ENCODE results near the gene CEP72.

Gene CEP72

DNA sequence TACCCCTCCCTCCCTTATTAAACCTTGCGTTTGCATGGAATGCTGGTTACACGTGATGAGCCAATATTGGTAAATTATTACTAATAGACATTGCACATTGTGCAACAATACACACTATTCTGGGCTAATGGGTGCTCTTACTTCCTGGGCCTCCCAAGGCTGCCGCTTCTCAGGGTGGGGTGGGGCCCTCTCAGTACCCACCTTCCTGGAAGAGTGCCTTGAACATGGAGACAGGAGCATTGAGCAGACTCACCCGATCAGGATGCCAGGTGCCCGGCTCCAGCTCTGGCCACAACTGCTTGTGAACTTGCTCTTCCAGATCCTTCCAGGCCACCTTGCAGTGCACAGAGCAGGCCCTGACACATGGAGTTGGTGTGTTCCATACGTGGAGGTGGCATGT lies 24.7 kb upstream of the CEP72 start:
- TF ChIP-seq, protein P1, sequence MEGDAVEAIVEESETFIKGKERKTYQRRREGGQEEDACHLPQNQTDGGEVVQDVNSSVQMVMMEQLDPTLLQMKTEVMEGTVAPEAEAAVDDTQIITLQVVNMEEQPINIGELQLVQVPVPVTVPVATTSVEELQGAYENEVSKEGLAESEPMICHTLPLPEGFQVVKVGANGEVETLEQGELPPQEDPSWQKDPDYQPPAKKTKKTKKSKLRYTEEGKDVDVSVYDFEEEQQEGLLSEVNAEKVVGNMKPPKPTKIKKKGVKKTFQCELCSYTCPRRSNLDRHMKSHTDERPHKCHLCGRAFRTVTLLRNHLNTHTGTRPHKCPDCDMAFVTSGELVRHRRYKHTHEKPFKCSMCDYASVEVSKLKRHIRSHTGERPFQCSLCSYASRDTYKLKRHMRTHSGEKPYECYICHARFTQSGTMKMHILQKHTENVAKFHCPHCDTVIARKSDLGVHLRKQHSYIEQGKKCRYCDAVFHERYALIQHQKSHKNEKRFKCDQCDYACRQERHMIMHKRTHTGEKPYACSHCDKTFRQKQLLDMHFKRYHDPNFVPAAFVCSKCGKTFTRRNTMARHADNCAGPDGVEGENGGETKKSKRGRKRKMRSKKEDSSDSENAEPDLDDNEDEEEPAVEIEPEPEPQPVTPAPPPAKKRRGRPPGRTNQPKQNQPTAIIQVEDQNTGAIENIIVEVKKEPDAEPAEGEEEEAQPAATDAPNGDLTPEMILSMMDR (IDR thresholded peaks at IDR 0.05) = no peak

DNA sequence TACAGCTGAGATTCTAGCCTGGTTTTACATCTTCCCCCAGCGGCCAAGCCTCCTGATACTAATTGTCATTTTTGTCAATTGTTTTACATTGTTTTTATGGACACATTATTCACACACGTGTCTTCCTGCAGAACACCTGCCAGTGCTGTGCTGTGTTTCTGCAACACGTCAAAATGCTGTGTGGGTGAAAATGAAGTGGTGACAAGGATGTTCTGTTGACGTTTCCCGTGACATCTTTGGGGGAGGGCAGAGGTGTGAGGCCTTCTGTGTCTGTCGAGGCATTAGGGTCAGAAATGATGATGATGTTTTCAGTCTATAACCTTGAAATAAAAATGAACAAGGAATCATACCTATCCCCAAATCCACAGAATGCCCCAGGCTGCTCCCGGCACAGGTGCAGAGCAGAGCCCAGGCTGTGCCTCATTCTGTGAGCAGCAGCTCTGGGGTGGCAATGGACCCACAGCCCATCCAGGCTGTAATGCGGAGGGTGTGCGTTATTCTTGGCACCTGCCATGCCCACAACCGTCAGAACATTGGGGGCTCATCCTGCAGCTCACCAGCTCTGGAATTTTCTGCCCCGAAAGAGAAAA lies 23.6 kb upstream of the CEP72 start:
- TF ChIP-seq, protein P1 (IDR thresholded peaks at IDR 0.05) = no peak

DNA sequence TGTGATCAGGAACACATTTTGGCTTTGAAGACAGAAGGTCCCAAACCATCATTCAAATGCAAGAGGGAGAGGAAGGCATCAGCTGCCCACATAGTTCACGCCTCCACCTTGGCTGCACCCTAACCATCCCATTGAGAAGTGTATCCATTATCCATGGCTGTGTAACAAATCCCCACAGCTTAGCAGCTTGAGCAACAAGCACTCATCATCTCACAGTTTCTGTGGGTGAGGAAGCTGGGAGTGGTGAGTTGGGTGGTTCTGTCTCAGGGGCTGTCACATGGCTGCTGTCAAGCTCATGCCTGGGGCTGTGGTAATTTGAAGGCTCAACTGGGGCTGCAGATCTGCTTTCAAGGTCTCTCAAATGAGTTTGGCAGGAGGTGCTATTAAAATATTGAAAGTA lies 23.0 kb upstream of the CEP72 start:
- TF ChIP-seq, protein P1 (IDR thresholded peaks at IDR 0.05) = no peak

DNA sequence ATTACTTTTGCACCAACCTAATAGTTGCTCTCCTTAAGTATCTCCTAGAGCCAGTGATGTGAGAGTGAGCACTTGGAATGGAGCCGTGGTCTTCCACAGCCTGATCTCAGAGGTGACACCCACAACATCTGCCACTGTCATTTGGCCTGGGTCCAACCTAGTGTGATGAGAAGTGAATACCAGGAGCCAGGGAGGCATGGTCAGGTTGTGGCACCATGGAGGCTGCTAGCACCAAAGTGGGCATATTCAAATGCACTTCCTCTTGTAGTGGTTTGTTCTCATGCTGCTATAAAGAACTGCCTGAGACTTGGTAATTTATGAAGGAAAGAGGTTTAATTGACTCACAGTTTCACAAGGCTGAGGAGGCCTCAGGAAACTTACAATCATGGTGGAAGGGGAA lies 22.6 kb upstream of the CEP72 start:
- TF ChIP-seq, protein P1 (IDR thresholded peaks at IDR 0.05) = no peak

DNA sequence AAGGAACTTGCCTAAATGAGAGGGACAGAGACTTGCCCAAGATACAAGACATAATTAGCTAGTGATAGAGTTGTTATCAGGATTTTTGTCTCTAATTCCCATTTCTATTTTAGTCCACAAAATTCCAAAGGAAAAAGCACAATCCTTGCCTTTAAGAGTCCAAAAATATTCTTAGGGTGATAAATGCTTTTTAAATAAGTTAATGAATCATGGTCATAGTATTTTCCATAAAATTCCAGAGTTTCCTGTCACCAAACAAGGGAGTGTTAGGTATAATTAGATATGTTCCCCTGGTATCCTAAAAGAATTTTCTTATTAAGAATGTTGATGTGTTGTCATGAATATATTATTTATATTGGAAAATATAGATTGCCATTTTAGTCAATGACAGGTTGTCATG lies 21.8 kb upstream of the CEP72 start:
- TF ChIP-seq, protein P1 (IDR thresholded peaks at IDR 0.05) = no peak

DNA sequence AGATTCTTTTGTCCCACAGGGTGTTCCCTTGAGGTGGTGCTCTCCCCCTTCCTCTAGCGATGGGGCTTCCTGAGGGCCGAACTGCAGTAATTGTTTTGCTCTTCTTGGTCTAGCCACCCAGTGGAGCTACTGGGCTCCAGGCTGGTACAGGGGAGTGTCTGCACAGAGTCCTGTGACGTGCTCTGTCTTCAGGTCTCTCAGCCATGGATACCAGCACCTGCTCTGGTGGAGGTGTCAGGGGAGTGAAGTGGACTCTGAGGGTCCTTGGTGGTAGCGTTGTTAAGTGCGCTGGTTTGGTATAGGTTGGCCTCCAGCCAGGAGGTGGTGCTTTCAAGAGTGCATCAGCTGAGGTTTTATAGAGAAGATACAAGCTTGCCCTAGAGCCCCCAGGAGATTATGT lies 20.4 kb upstream of the CEP72 start:
- TF ChIP-seq, protein P1 (IDR thresholded peaks at IDR 0.05) = no peak

DNA sequence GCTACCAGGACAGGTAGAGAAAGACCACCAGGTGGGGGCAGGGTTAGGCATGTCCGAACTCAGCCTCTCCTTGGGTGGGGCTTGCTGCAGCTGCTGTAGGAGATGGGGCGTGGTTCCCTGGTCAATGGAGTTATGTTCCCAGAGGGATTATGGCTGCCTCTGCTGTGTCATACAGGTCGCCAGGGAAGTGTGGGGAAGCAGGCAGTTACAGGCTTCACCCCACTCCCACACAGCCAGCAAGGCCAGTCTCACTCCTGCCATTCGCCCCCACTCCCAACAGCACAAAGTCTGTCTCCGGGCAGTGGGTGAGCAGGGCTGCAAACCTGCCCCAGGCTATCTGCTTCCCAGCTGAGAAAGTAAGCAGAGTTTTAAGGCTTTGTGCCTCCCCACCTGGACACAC lies 20.0 kb upstream of the CEP72 start:
- TF ChIP-seq, protein P1 (IDR thresholded peaks at IDR 0.05) = no peak

DNA sequence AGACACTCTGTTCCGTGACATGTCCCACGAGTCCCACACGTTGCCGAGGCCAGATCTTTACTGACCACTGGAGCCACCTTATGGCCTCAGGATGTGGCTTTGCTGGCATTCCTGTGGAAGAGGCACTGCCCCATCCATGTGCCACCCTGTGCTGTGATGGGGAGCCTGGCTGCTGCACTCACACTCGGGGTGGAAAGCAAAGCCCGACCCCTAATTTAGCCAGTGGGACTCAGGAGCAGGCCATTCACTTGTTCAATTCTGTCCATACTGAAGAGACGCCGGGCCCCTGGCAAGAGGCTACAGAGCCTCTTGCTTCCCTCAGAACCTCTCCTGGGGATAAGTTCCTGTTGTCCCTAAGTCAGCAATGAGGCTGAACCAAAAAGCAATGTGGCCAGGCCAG lies 18.6 kb upstream of the CEP72 start:
- TF ChIP-seq, protein P1 (IDR thresholded peaks at IDR 0.05) = no peak
